Jurkat, Clone E6-1 (cell line): ENCODE results near the gene PFKL.

Source experiments
- DNase-seq: peaks from one replicate; pipeline ENCODE4 v3.0.0-alpha.2; 2011; ENCODE audit warnings: low read depth, low spot score
- H3K4me3 ChIP-seq: 2 replicates; pipeline ENCODE4 v1.5.1; 2011; ENCODE audit warnings: mild to moderate bottlenecking, low read length, control low read depth, moderate library complexity

PFKL gene

GRCh38 chr21:44322621-44323325 lies 22.9 kb downstream of the PFKL start:
- DNase-seq, result no peak

GRCh38 chr21:44323591-44323990 lies 23.7 kb downstream of the PFKL start:
- H3K4me3 ChIP-seq, result no peak overlapping the region
- no peak for DNase-seq

More at GRCh38 chr21:44322621-44323325, 22.9 kb downstream of the PFKL start:
- H3K4me3 ChIP-seq, result no peak overlapping the region

GRCh38 chr21:44324106-44324853 lies 24.4 kb downstream of the PFKL start:
- no peak overlapping the region for H3K4me3 ChIP-seq
- DNase-seq, result no peak

- H3K4me3 ChIP-seq, result no peak overlapping the region
- no peak for DNase-seq
Measured at GRCh38 chr21:44324854-44325107, 24.9 kb downstream of the PFKL start.

GRCh38 chr21:44325386-44326271 lies 25.8 kb downstream of the PFKL start:
- DNase-seq, result no peak
- no peak overlapping the region for H3K4me3 ChIP-seq

- no peak overlapping the region for H3K4me3 ChIP-seq
- no peak for DNase-seq
Measured at GRCh38 chr21:44326272-44326647, 26.4 kb downstream of the PFKL start.

GRCh38 chr21:44326716-44327602 lies 27.1 kb downstream of the PFKL start:
- H3K4me3 ChIP-seq, result no peak overlapping the region
- DNase-seq, result no peak

GRCh38 chr21:44327603-44327974 lies 27.7 kb downstream of the PFKL start:
- H3K4me3 ChIP-seq, result no peak overlapping the region
- DNase-seq, result no peak

- H3K4me3 ChIP-seq, result no peak overlapping the region
- no peak for DNase-seq
Measured at GRCh38 chr21:44328242-44328895, 28.5 kb downstream of the PFKL start.

- DNase-seq, result no peak
- H3K4me3 ChIP-seq, result no peak overlapping the region
Measured at GRCh38 chr21:44329086-44329889, 29.4 kb downstream of the PFKL start.

GRCh38 chr21:44329971-44330681 lies 30.3 kb downstream of the PFKL start:
- no peak overlapping the region for H3K4me3 ChIP-seq
- no peak for DNase-seq

GRCh38 chr21:44330698-44331097 lies 30.8 kb downstream of the PFKL start:
- H3K4me3 ChIP-seq, result no peak overlapping the region
- DNase-seq, result no peak

- no peak overlapping the region for H3K4me3 ChIP-seq
- DNase-seq, result no peak
Measured at GRCh38 chr21:44331209-44331608, 31.4 kb downstream of the PFKL start.

- H3K4me3 ChIP-seq, result no peak overlapping the region
Measured at GRCh38 chr21:44331650-44332307, 31.9 kb downstream of the PFKL start.

GRCh38 chr21:44332383-44332782 lies 32.5 kb downstream of the PFKL start:
- DNase-seq, result no peak
- no peak overlapping the region for H3K4me3 ChIP-seq

More at GRCh38 chr21:44331650-44332307, 31.9 kb downstream of the PFKL start:
- no peak for DNase-seq

- no peak for DNase-seq
Measured at GRCh38 chr21:44332965-44333364, 33.1 kb downstream of the PFKL start.

More at GRCh38 chr21:44332965-44333364, 33.1 kb downstream of the PFKL start:
- H3K4me3 ChIP-seq, result no peak overlapping the region
